SK-N-SH treated with all-trans-retinoic acid at 6 μM for 48 hours (cell line): Measurements from ENCODE around the gene CFAP100.

Experiments
- ATAC-seq: fragments of 200-7000 bp; cut with Tn5 transposase; 3 replicates; pipeline ENCODE4 v1.9.1; 2020; ENCODE audit warnings: mild to moderate bottlenecking, moderate library complexity
- ARNTL ChIP-seq: fragments of 450-650 bp; formaldehyde crosslinking; IDR thresholded peaks from 2 replicates; pipeline ENCODE4 v1.5.0; 2020; ENCODE audit warnings: low read depth, mild to moderate bottlenecking, moderate library complexity, borderline replicate concordance
- BACH2 ChIP-seq: fragments of 250-450 bp; sonication (Bioruptor Pico); IDR thresholded peaks from 2 replicates; pipeline ENCODE4 v1.9.0; 2021; ENCODE audit warnings: mild to moderate bottlenecking, borderline replicate concordance
- CSDC2 ChIP-seq: fragments of 250-450 bp; sonication (Bioruptor Pico); IDR thresholded peaks from 2 replicates; pipeline ENCODE4 v1.5.0; 2020; ENCODE audit warnings: mild to moderate bottlenecking, moderate library complexity
- ESRRG ChIP-seq: fragments of 250-450 bp; sonication (Bioruptor Pico); IDR thresholded peaks from 2 replicates; pipeline ENCODE4 v1.6.1; 2021; ENCODE audit warnings: mild to moderate bottlenecking
- GLIS3 ChIP-seq: fragments of 250-450 bp; sonication (Bioruptor Pico); IDR thresholded peaks from 2 replicates; pipeline ENCODE4 v1.5.0; 2020; ENCODE audit warnings: mild to moderate bottlenecking, moderate library complexity
- ISL1 ChIP-seq: fragments of 250-450 bp; sonication (Bioruptor Pico); IDR thresholded peaks from 2 replicates; pipeline ENCODE4 v2.1.2; 2022; ENCODE audit warnings: mild to moderate bottlenecking, moderate library complexity
- PPARA ChIP-seq: fragments of 250-450 bp; sonication (Bioruptor Pico); IDR thresholded peaks from 2 replicates; pipeline ENCODE4 v1.5.0; 2020; ENCODE audit warnings: mild to moderate bottlenecking, borderline replicate concordance
- SNAI2 ChIP-seq: fragments of 250-450 bp; sonication (Bioruptor Pico); IDR thresholded peaks from 2 replicates; pipeline ENCODE4 v1.5.0; 2020; ENCODE audit warnings: mild to moderate bottlenecking, moderate library complexity
- TCF4 ChIP-seq: fragments of 250-450 bp; sonication (Bioruptor Pico); IDR thresholded peaks from 2 replicates; pipeline ENCODE4 v1.8.0; 2021; ENCODE audit warnings: mild to moderate bottlenecking, moderate library complexity, borderline replicate concordance
- TOX ChIP-seq: fragments of 250-450 bp; sonication (Bioruptor Pico); IDR thresholded peaks from 2 replicates; pipeline ENCODE4 v1.8.0; 2021; ENCODE audit warnings: mild to moderate bottlenecking, moderate library complexity, borderline replicate concordance
- ZFP3 ChIP-seq: fragments of 250-450 bp; sonication (Bioruptor Pico); IDR thresholded peaks from 2 replicates; pipeline ENCODE4 v1.5.0; 2020; ENCODE audit warnings: mild to moderate bottlenecking, moderate library complexity
- ZFP30 ChIP-seq: fragments of 450-650 bp; formaldehyde crosslinking; IDR thresholded peaks from 2 replicates; pipeline ENCODE4 v1.5.0; 2022; ENCODE audit warnings: mild to moderate bottlenecking, moderate library complexity
- ZNF565 ChIP-seq: fragments of 450-650 bp; formaldehyde crosslinking; conservative IDR thresholded peaks from 2 replicates; pipeline ENCODE4 v1.5.0; 2020; ENCODE audit warnings: low read depth, mild to moderate bottlenecking, moderate library complexity
- ZNF70 ChIP-seq: fragments of 450-650 bp; formaldehyde crosslinking; IDR thresholded peaks from 2 replicates; pipeline ENCODE4 v1.5.0; 2020; ENCODE audit warnings: mild to moderate bottlenecking, moderate library complexity
- ZNF8 ChIP-seq: fragments of 450-650 bp; formaldehyde crosslinking; IDR thresholded peaks from 2 replicates; pipeline ENCODE4 v1.5.0; 2020; ENCODE audit warnings: mild to moderate bottlenecking, moderate library complexity
- TF ChIP-seq, protein P1 (sequence below): fragments of 250-450 bp; sonication (Bioruptor Pico); IDR thresholded peaks from 2 replicates; pipeline ENCODE4 v1.5.1; 2021; ENCODE audit warnings: mild to moderate bottlenecking, moderate library complexity
- TF ChIP-seq, protein P2 (sequence below): fragments of 250-450 bp; sonication (Bioruptor Pico); IDR thresholded peaks from 2 replicates; pipeline ENCODE4 v1.5.0; 2020; ENCODE audit warnings: mild to moderate bottlenecking, moderate library complexity
- TF ChIP-seq, protein P3 (sequence below): fragments of 250-450 bp; sonication (Bioruptor Pico); IDR thresholded peaks from 2 replicates; pipeline ENCODE4 v1.8.0; 2021; ENCODE audit warnings: low read depth, mild to moderate bottlenecking, moderate library complexity, borderline replicate concordance

CFAP100 gene

DNA sequence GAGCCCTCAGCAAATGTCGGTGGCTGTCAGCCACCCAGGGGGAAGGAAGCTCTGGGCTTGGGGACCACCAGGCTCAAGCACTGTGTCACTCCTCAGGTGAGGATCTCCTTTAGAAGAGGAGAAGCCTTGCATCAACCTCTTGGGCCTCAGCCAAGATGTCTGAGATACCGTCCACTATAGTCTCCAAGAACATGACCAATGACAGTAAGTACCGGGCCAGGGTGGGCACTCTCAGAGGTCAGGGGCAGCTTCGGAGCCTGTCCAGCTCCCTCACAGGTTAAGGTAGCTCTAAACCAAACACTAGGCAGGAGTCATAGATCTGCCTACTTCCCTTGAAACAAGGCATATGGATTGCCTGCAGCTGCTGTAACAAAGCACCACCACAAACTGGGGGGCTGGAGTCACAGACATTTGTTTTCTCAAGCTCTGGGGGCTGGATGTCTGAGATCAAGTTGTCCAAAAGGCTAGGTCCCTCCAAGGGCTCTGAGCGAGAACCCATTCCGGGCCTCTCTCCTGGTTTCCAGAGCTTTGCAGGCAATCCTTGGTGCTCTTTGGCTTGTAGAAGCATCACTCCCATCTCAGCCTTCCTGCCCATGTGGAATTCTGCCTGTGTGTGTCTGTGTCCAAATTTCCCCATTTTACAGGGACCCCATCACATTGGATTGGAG lies 1.3 kb downstream of the CFAP100 start:
- TF ChIP-seq BACH2 (CRISPR knock-in tag) (no peak), ZNF565 (CRISPR knock-in tag) (no peak), PPARA (CRISPR knock-in tag) (no peak), ZNF70 (CRISPR knock-in tag) (no peak), ESRRG (CRISPR knock-in tag) (no peak), ZFP30 (CRISPR knock-in tag) (no peak), ISL1 (CRISPR knock-in tag) (no peak), SNAI2 (CRISPR knock-in tag) (no peak), TCF4 (CRISPR knock-in tag) (no peak), GLIS3 (CRISPR knock-in tag) (no peak)
- TF ChIP-seq, protein P1, sequence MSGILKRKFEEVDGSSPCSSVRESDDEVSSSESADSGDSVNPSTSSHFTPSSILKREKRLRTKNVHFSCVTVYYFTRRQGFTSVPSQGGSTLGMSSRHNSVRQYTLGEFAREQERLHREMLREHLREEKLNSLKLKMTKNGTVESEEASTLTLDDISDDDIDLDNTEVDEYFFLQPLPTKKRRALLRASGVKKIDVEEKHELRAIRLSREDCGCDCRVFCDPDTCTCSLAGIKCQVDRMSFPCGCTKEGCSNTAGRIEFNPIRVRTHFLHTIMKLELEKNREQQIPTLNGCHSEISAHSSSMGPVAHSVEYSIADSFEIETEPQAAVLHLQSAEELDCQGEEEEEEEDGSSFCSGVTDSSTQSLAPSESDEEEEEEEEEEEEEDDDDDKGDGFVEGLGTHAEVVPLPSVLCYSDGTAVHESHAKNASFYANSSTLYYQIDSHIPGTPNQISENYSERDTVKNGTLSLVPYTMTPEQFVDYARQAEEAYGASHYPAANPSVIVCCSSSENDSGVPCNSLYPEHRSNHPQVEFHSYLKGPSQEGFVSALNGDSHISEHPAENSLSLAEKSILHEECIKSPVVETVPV (CRISPR knock-in tag): no peak
- TF ChIP-seq, protein P2, sequence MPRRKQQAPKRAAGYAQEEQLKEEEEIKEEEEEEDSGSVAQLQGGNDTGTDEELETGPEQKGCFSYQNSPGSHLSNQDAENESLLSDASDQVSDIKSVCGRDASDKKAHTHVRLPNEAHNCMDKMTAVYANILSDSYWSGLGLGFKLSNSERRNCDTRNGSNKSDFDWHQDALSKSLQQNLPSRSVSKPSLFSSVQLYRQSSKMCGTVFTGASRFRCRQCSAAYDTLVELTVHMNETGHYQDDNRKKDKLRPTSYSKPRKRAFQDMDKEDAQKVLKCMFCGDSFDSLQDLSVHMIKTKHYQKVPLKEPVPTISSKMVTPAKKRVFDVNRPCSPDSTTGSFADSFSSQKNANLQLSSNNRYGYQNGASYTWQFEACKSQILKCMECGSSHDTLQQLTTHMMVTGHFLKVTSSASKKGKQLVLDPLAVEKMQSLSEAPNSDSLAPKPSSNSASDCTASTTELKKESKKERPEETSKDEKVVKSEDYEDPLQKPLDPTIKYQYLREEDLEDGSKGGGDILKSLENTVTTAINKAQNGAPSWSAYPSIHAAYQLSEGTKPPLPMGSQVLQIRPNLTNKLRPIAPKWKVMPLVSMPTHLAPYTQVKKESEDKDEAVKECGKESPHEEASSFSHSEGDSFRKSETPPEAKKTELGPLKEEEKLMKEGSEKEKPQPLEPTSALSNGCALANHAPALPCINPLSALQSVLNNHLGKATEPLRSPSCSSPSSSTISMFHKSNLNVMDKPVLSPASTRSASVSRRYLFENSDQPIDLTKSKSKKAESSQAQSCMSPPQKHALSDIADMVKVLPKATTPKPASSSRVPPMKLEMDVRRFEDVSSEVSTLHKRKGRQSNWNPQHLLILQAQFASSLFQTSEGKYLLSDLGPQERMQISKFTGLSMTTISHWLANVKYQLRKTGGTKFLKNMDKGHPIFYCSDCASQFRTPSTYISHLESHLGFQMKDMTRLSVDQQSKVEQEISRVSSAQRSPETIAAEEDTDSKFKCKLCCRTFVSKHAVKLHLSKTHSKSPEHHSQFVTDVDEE (CRISPR knock-in tag): no peak
- ATAC-seq: no peak

DNA sequence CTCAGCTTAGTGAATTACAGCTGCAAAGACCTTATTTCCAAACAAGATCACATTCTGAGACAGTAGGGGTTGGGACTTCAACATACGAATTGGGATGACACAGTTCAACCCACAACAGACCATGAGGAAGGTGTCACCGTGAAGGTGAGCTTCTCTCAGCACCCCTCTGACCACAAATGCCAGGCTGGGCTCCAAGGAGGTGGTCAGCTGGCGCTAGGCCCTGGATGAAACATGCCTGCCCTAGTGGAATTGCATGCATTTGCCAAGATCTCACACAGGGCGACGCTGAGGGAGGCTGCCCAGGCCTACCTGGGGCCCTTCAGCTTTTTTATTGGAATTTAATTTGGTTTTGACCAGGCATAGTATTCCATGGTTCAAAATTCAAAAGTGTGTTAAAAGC lies 1.8 kb downstream of the CFAP100 start:
- TF ChIP-seq ARNTL (CRISPR knock-in tag): no peak
- no peak for TF ChIP-seq TOX (CRISPR knock-in tag)
- TF ChIP-seq, protein P3, sequence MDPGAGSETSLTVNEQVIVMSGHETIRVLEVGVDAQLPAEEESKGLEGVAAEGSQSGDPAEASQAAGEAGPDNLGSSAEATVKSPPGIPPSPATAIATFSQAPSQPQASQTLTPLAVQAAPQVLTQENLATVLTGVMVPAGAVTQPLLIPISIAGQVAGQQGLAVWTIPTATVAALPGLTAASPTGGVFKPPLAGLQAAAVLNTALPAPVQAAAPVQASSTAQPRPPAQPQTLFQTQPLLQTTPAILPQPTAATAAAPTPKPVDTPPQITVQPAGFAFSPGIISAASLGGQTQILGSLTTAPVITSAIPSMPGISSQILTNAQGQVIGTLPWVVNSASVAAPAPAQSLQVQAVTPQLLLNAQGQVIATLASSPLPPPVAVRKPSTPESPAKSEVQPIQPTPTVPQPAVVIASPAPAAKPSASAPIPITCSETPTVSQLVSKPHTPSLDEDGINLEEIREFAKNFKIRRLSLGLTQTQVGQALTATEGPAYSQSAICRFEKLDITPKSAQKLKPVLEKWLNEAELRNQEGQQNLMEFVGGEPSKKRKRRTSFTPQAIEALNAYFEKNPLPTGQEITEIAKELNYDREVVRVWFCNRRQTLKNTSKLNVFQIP (CRISPR knock-in tag): no peak
- no peak for TF ChIP-seq ZNF565 (CRISPR knock-in tag)
- TF ChIP-seq CSDC2 (CRISPR knock-in tag): no peak
- TF ChIP-seq, protein P1 (CRISPR knock-in tag): no peak
- no peak for TF ChIP-seq ZFP30 (CRISPR knock-in tag)
- ATAC-seq: no peak

DNA sequence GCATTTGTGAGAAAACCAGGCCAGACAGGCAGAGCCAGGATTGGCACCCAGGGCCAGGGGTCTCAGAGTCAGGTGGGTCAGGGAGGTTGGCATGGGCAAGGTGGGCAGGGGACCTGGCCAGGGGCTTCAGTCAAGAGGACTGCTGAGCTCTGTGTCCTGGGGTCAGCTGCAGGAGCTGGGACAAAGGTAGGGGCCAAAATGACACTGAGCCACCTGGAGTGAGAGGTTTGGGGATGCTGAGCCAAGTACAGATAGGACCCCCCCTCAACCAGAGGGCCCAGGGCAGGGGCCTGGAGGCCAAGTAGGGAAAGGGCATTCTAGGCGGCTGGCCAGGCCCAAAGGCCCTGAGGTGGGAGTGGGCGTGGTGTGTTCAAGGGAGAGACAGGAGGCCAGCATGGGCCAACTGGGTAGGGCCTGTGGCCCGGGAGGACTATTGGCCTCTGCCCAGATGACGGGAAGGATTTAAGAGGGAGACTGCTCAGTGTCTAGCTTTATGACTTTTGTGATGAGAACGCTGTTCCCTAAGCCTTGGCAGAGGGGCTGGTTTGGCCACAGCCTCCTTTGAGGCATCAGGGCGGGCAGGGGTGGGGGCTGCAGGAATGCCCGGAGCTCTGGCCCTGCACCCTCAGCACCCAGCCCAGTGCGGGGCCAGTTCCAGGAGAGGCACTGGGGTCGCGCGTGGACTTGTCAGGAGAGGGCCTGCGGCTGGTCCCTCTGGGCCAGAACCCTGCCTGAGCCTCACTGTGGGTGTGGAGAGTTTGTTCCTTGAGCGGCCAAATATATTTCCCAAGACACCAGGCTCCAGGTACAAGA lies 3.1 kb downstream of the CFAP100 start:
- ATAC-seq: no peak
- TF ChIP-seq SNAI2 (CRISPR knock-in tag): no peak
- no peak for TF ChIP-seq ZNF8 (CRISPR knock-in tag)
- TF ChIP-seq, all 23 proteins: peak for 0

DNA sequence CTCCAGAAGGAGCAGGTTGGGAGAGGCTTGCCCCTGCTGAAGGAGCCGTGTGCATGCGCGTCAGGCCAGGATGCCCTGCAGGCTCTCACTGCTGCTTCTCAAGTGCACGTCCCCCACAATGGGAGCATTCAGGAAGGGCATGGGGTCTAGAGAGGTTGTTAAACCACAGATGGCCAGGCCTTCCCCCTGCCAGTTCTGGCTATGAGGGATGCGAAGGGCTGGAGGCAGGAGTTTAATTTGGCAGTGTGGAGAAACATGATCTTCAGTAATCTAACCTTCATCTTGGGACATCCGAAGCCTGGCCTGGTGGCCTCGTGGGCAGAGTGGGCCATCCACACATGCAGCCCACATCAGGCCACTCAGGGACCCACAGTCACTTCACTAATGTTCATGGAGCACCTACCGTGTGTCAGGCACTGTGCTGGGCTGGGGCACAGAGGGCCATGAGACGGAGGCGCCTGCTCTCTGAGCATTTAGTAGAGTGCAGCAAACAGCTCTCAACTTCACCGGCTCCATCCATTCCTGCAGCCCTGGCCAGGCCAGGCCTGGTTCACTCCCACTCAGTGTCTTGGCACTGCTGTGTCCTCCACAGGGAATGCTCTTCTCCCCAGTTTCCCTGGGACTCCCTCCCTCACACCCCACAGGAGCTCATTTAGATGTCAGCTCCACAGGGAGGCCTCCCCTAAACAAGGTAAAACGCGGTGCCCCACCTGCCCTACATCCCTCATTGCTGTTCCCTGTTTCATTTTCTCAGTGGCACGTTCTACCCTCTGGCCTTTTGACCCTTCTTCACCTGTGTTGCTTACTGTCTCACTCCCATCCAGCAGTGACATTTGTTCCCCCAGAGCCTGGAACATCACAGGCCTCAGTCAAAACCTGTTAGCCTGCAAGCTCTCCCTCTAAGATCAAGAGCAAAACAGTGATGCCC lies 4.0 kb downstream of the CFAP100 start:
- no peak for ATAC-seq
- TF ChIP-seq, protein P1 (CRISPR knock-in tag): no peak
- TF ChIP-seq SNAI2 (CRISPR knock-in tag): no peak
- TF ChIP-seq, protein P2 (CRISPR knock-in tag): no peak
- TF ChIP-seq ESRRG (CRISPR knock-in tag): no peak
- TF ChIP-seq ARNTL (CRISPR knock-in tag): no peak
- no peak for TF ChIP-seq ZFP3 (CRISPR knock-in tag)
